Duodenal mucosa (tissue), 2 donors: Measurements from ENCODE around the gene ZNF675.
"Not testable (repeated sequence)": the region's sequence is repeated elsewhere in the genome, so short reads cannot be mapped to it uniquely, and the experiment has no call there.

Source experiments
- H3K27ac ChIP-seq: one replicate; pipeline ENCODE4 v1.7.0; 2013; ENCODE audit warnings: low read depth, low read length
- H3K27me3 ChIP-seq, 2 donors: one replicate each; pipeline ENCODE4 v1.7.0; 2013; ENCODE audit warnings: low read length in 2 of 2, control low read depth in 1 of 2; ENCODE audit not compliant: insufficient read depth in 2 of 2, control insufficient read depth in 1 of 2
- H3K36me3 ChIP-seq, 2 donors: one replicate each; pipeline ENCODE4 v1.7.0; 2013; ENCODE audit warnings: low read length in 2 of 2, control low read depth in 1 of 2; ENCODE audit not compliant: insufficient read depth in 2 of 2, control insufficient read depth in 1 of 2
- H3K4me1 ChIP-seq, 2 donors: one replicate each; pipeline ENCODE4 v1.7.0; 2013; ENCODE audit warnings: low read length in 2 of 2, control low read depth in 1 of 2; ENCODE audit not compliant: insufficient read depth in 2 of 2, control insufficient read depth in 1 of 2
- H3K4me3 ChIP-seq, 2 donors: one replicate each; pipeline ENCODE4 v1.7.0; 2013; ENCODE audit warnings: low read length in 2 of 2, low read depth in 1 of 2
- H3K9ac ChIP-seq, 2 donors: one replicate each; pipeline ENCODE4 v1.7.0; 2013; ENCODE audit warnings: low read length in 2 of 2, low read depth in 1 of 2
- H3K9me3 ChIP-seq, 2 donors: one replicate each; pipeline ENCODE4 v1.7.0; 2013; ENCODE audit warnings: low read length in 2 of 2, control low read depth in 1 of 2; ENCODE audit not compliant: control insufficient read depth in 1 of 2

ZNF675 gene

DNA sequence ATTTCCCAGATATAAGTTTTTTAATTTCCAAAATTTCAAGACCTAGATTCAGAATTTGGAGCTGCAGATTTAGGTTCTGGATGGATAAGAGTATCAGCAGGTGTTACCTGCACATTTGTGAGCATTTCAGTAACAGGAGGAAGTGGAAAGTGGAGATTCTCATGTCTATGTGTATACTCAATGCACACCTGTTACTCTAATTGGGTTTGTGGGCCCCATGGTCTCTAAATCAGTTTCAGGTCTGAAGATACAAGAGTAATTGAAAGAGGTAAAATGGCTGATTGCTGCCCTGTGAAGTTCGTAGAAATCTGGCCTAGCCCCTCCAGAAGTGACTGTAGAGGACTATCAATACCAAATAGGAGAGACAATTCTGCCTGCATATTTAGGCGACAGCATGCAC, 13.9 kb downstream of the ZNF675 start:
- H3K27me3 ChIP-seq, result no peaks in the 10 kb centered on the region
- peaks cover 26 to 38% of the 10 kb centered on the region in 2 donors for H3K9me3 ChIP-seq

DNA sequence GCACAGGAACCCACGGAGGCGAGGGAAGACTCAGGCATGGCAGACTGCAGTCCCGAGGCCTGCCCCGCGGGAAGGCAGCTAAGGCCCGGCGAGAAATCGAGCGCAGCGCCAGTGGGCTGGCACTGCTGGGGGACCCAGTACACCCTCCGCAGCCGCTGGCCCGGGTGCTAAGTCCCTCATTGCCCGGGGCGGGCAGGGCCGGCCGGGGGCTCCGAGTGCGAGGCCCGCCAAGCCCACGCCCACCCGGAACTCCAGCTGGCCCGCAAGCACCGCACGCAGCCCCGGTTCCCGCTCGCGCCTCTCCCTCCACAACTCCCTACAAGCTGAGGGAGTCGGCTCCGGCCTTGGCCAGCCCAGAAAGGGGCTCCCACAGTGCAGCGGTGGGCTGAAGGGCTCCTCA, 18.4 kb downstream of the ZNF675 start:
- H3K36me3 ChIP-seq, result peaks cover 22 to 23% of the 10 kb centered on the region in 2 donors
- H3K4me1 ChIP-seq, H3K27me3 ChIP-seq, H3K27ac ChIP-seq, H3K4me3 ChIP-seq, H3K9ac ChIP-seq: not testable (repeated sequence)
- H3K9me3 ChIP-seq, result peaks cover 49 to 53% of the 10 kb centered on the region in 2 donors

More for the DNA sequence above, 13.9 kb downstream of the ZNF675 start:
- H3K4me3 ChIP-seq, result no peak overlapping the region
- H3K27ac ChIP-seq, result no peak overlapping the region
- H3K9ac ChIP-seq, result no peak overlapping the region
- no peaks in the 10 kb centered on the region for H3K4me1 ChIP-seq
- H3K36me3 ChIP-seq, result peaks cover 11 to 14% of the 10 kb centered on the region in 2 donors

DNA sequence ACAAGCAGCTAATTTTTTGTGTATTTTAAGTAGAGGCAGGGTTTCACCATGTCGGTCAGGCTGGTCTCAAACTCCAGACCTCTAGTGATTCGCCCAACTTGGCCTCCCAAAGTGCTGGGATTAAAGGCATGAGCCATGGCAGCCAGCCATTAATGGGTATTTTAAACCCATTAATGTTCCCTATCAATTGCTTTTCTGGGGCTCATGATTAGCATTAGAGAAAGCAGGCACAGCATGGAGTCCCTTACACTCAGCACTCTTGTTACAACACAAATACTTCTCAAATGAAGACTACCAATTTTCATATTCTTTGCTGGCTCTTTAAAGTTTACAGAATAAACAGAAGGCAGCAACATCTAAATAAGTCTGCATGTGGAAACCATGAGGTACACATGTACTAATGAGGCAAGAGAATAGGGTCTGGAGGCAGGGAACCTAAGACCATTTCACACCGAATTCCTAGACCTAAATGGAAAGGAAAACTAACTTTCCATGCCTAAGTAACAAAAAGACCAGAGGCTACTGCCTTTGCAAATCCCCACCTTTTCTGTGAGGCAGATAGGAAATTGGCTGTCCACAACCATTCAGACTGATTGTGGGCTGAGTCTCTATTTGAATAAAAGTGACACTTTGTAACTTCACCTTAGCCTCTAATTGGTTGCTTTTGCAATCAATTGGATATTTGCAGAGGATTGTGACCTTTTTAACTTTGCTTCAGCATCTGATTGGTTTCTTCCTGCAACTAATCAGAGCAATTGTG, 21.2 kb downstream of the ZNF675 start:
- H3K4me3 ChIP-seq, result no peak overlapping the region
- no peak overlapping the region for H3K27ac ChIP-seq
- no peaks in the 10 kb centered on the region for H3K27me3 ChIP-seq
- peaks cover 38 to 45% of the 10 kb centered on the region in 2 donors for H3K9me3 ChIP-seq
- peaks cover 21 to 44% of the 10 kb centered on the region in 2 donors for H3K36me3 ChIP-seq
- no peak overlapping the region for H3K9ac ChIP-seq
- H3K4me1 ChIP-seq, result no peaks in the 10 kb centered on the region

GRCh38 chr19:23649817-23650216, 37.2 kb downstream of the ZNF675 start:
- H3K9me3 ChIP-seq, result peaks cover 47 to 66% of the 10 kb centered on the region in 2 donors

More at GRCh38 chr19:23649817-23650216, 37.2 kb downstream of the ZNF675 start:
- H3K27ac ChIP-seq, H3K4me1 ChIP-seq, H3K9ac ChIP-seq, H3K27me3 ChIP-seq, H3K4me3 ChIP-seq: not testable (repeated sequence)
- H3K36me3 ChIP-seq, result peaks cover 11 to 14% of the 10 kb centered on the region in 2 donors
